ENCODE measurements around the gene SLC25A23. TPM values are rescaled to one million over a fixed set of nuclear protein-coding genes. Genes with fewer than 3 reads are reported as not detected.
A peak's percentile ranks its signal among the peaks of the same experiment; 100 is the strongest.
"Not testable (repeated sequence)": the region's sequence is repeated elsewhere in the genome, so short reads cannot be mapped to it uniquely, and the experiment has no call there.

The SLC25A23 gene
- total RNA-seq, 2 donors from 2014 or later: 58.8 to 69.2 TPM

GRCh38 chr19:6413721-6414643 is 45.6 kb downstream of the SLC25A23 start:
- DNase-seq: no peak
- no peak for ATAC-seq
- intact Hi-C loops (cut with DNase I): no loop called here

- DNase-seq (no peak), ATAC-seq (no peak)
- intact Hi-C loops (cut with DNase I): no loop called here
Observed at GRCh38 chr19:6413291-6413690, 46.3 kb downstream of the SLC25A23 start.

- ATAC-seq (peak in 1 of 2 donors; percentile 17), DNase-seq (no peak)
- intact Hi-C loops (cut with DNase I): no loop called here
Observed at GRCh38 chr19:6412447-6413091, 47.0 kb downstream of the SLC25A23 start.

GRCh38 chr19:6412061-6412446 is 47.5 kb downstream of the SLC25A23 start:
- intact Hi-C loops (cut with DNase I): no loop called here
- peak; percentile 6 to 21 for ATAC-seq
- DNase-seq: no peak

- DNase-seq (no peak), ATAC-seq (no peak)
- intact Hi-C loops (cut with DNase I): no loop called here
Observed at GRCh38 chr19:6409346-6409745, 50.2 kb downstream of the SLC25A23 start.

- DNase-seq (no peak), ATAC-seq (no peak)
- intact Hi-C loops (cut with DNase I): no loop called here
Observed at GRCh38 chr19:6406401-6406800, 53.2 kb downstream of the SLC25A23 start.

GRCh38 chr19:6402837-6403608 is 56.6 kb downstream of the SLC25A23 start:
- intact Hi-C loops (cut with DNase I): no loop called here
- ATAC-seq (peak in 1 of 2 donors; percentile 23), DNase-seq (no peak)

- intact Hi-C loops (cut with DNase I): no loop called here
- ATAC-seq: no peak
Observed at GRCh38 chr19:6402058-6402457, 57.5 kb downstream of the SLC25A23 start.

GRCh38 chr19:6400062-6400944 is 59.3 kb downstream of the SLC25A23 start:
- intact Hi-C loops (cut with DNase I); DNase-seq; ATAC-seq: not testable (repeated sequence)

More at GRCh38 chr19:6402058-6402457, 57.5 kb downstream of the SLC25A23 start:
- DNase-seq: no peak

- ATAC-seq (no peak), DNase-seq (no peak)
- intact Hi-C loops (cut with DNase I): no loop called here
Observed at GRCh38 chr19:6396305-6396704, 63.3 kb downstream of the SLC25A23 start.

- DNase-seq: no peak
- intact Hi-C loops (cut with DNase I): no loop called here
- ATAC-seq: no peak
Observed at GRCh38 chr19:6394831-6395230, 64.8 kb downstream of the SLC25A23 start.

GRCh38 chr19:6393983-6394412 is 65.6 kb downstream of the SLC25A23 start:
- intact Hi-C loops (cut with DNase I): no loop called here
- no peak for DNase-seq
- no peak for ATAC-seq

- peak; percentile 97 for DNase-seq
- ATAC-seq: peak; percentile 95 to 96
- intact Hi-C loops (cut with DNase I): no loop called here
Observed at GRCh38 chr19:6393074-6393982, 66.3 kb downstream of the SLC25A23 start, which contains the start of gene GTF2F1. GTF2F1 (minus strand) TSS chr19:6393164; CDS start chr19:6392995, 169 bp downstream.

GRCh38 chr19:6392221-6393073 is 67.1 kb downstream of the SLC25A23 start:
- intact Hi-C loops (cut with DNase I): no loop called here
- DNase-seq (no peak), ATAC-seq (no peak)

Data from left cardiac atrium (tissue), 4 donors.